A673 (cell line): ENCODE results near the gene CHST4. TPM values are rescaled to one million over a fixed set of nuclear protein-coding genes. Genes with fewer than 3 reads are reported as not detected.
"Not testable (repeated sequence)": the region's sequence is repeated elsewhere in the genome, so short reads cannot be mapped to it uniquely, and the experiment has no call there.

ENCODE experiments used
- BruUV-seq: library from RNA; stranded (reverse); fragments of 400-500 nt; replicated peaks from 2 replicates; lab custom pipeline; 2021; lab: Mats Ljungman, UMichigan
- CTCF ChIA-PET: fragments of 300-600 bp; sonication (Branson Sonifier 250); formaldehyde crosslinking; loops from one replicate; lab custom pipeline; 2022; ENCODE audit warnings: antibody characterized with exemption; lab: Charles Lee
- POLR2A ChIA-PET: fragments of 300-600 bp; sonication (Branson Sonifier 250); formaldehyde crosslinking; loops from one replicate; lab custom pipeline; 2022; ENCODE audit warnings: antibody characterized with exemption; ENCODE audit not compliant: low non-redundant PET; lab: Charles Lee
- DNase-seq: peaks from one replicate; pipeline ENCODE4 v3.0.0-alpha.2; 2015; ENCODE audit warnings: low spot score
- H3K27ac ChIP-seq: fragments of 200-600 bp; sonication (generic); 2 replicates; pipeline ENCODE4 v1.5.1; 2016; ENCODE audit warnings: mixed run types, low read depth, mild to moderate bottlenecking, mixed read lengths, antibody characterized with exemption, low read length; ENCODE audit not compliant: poor library complexity, severe bottlenecking
- H3K27me3 ChIP-seq: fragments of 200-600 bp; sonication (generic); replicated peaks from 2 replicates; pipeline ENCODE4 v1.6.1; 2017; ENCODE audit warnings: mixed run types, low read depth, mild to moderate bottlenecking, mixed read lengths, antibody characterized with exemption, low read length; ENCODE audit not compliant: insufficient read depth, poor library complexity
- H3K36me3 ChIP-seq: fragments of 200-600 bp; sonication (generic); 2 replicates; pipeline ENCODE4 v1.6.1; 2016; ENCODE audit warnings: mixed run types, mild to moderate bottlenecking, mixed read lengths, antibody characterized with exemption, low read length; ENCODE audit not compliant: insufficient read depth, poor library complexity, severe bottlenecking
- H3K4me1 ChIP-seq: fragments of 200-600 bp; sonication (generic); 2 replicates; pipeline ENCODE4 v1.6.1; 2017; ENCODE audit warnings: mixed run types, mild to moderate bottlenecking, mixed read lengths, antibody characterized with exemption, low read length; ENCODE audit not compliant: insufficient read depth, poor library complexity, severe bottlenecking
- H3K4me3 ChIP-seq: fragments of 200-600 bp; sonication (generic); 2 replicates; pipeline ENCODE4 v1.5.1; 2016; ENCODE audit warnings: low read depth, mixed run types, mild to moderate bottlenecking, mixed read lengths, low read length; ENCODE audit not compliant: poor library complexity, severe bottlenecking
- H3K9me3 ChIP-seq: fragments of 200-600 bp; sonication (generic); 2 replicates; pipeline ENCODE4 v1.6.1; 2016; ENCODE audit warnings: mixed run types, low read depth, mild to moderate bottlenecking, mixed read lengths, antibody characterized with exemption, low read length; ENCODE audit not compliant: poor library complexity, severe bottlenecking
- CTCF ChIP-seq: fragments of 300-800, 200-600 bp; sonication (generic); conservative IDR thresholded peaks from 2 replicates; pipeline ENCODE4 v1.5.1; 2017; ENCODE audit warnings: low read depth, mild to moderate bottlenecking, antibody characterized with exemption, low read length, moderate library complexity, mixed read lengths
- EZH2 ChIP-seq: fragments of 200-600 bp; sonication (generic); IDR thresholded peaks from 2 replicates; pipeline ENCODE4 v1.6.1; 2017; ENCODE audit warnings: borderline replicate concordance, low read depth, mild to moderate bottlenecking, mixed read lengths, antibody characterized with exemption, low read length; ENCODE audit not compliant: poor library complexity, severe bottlenecking
- intact Hi-C: fragments of 100-400 bp; cut with micrococcal nuclease; formaldehyde crosslinking; loops from one replicate; pipeline ENCODE4 v1.10.0; 2022; ENCODE audit not compliant: unreplicated experiment
- total RNA-seq: library from RNA; stranded (reverse); gene quantifications from 2 replicates; pipeline ENCODE4 v1.2.3, GENCODE V29; 2021

Gene CHST4
- total RNA-seq, 1 experiment from 2014 or later = not detected

GRCh38 chr16:71559855-71560254, 33.6 kb downstream of the CHST4 start:
- Histone ChIP-seq H3K4me3 (no peak overlapping the region), H3K27me3 (peaks cover 13% of the 10 kb centered on the region), H3K36me3 (no peaks in the 10 kb centered on the region), H3K9me3 (no peaks in the 10 kb centered on the region), H3K4me1 (peaks cover 5% of the 10 kb centered on the region), H3K27ac (no peak overlapping the region)
- TF ChIP-seq EZH2 = no peak
- TF ChIP-seq CTCF = no peak
- BruUV-seq = no TSS peak
- intact Hi-C loops = no loop called here
- ChIA-PET POLR2A (no interaction called here), CTCF (no interaction called here)
- DNase-seq = no peak

GRCh38 chr16:71561886-71562285, 35.7 kb downstream of the CHST4 start:
- H3K4me1 ChIP-seq = peaks cover 10% of the 10 kb centered on the region
- H3K36me3 ChIP-seq, H3K27ac ChIP-seq, BruUV-seq, DNase-seq, intact Hi-C loops, H3K4me3 ChIP-seq, H3K27me3 ChIP-seq, POLR2A ChIA-PET, CTCF ChIA-PET, H3K9me3 ChIP-seq: not testable (repeated sequence)

GRCh38 chr16:71562552-71562951, 36.3 kb downstream of the CHST4 start:
- ChIA-PET CTCF (no interaction called here), POLR2A (no interaction called here)
- Histone ChIP-seq H3K27me3 (peaks cover 6% of the 10 kb centered on the region), H3K27ac (no peak overlapping the region), H3K4me3 (no peak overlapping the region), H3K9me3 (no peaks in the 10 kb centered on the region), H3K4me1 (peaks cover 10% of the 10 kb centered on the region), H3K36me3 (no peaks in the 10 kb centered on the region)
- no peak for TF ChIP-seq CTCF
- no peak for TF ChIP-seq EZH2
- BruUV-seq = no TSS peak
- no peak for DNase-seq
- intact Hi-C loops = no loop called here

GRCh38 chr16:71564335-71564967, 38.2 kb downstream of the CHST4 start:
- intact Hi-C loops = no loop called here
- ChIA-PET POLR2A (interaction anchor here (0.7 kb wide), 1 partner anchor 756 kb away, joined by 5 read pairs; no protein-coding TSS in a partner anchor), CTCF (interaction anchor here (0.7 to 1.7 kb wide), 4 partner anchors 47 to 397 kb away, joined by 3 to 11 read pairs (median 6); no protein-coding TSS in a partner anchor)
- Histone ChIP-seq H3K4me1 (peaks cover 10% of the 10 kb centered on the region), H3K4me3 (peak overlapping the region; percentile 55), H3K9me3 (no peaks in the 10 kb centered on the region), H3K27ac (no peak overlapping the region), H3K36me3 (no peaks in the 10 kb centered on the region), H3K27me3 (no peaks in the 10 kb centered on the region)
- DNase-seq = no peak
- BruUV-seq = no TSS peak
- TF ChIP-seq CTCF (no peak), EZH2 (no peak)
